ENCODE results near the gene RSPH4A.

DNA sequence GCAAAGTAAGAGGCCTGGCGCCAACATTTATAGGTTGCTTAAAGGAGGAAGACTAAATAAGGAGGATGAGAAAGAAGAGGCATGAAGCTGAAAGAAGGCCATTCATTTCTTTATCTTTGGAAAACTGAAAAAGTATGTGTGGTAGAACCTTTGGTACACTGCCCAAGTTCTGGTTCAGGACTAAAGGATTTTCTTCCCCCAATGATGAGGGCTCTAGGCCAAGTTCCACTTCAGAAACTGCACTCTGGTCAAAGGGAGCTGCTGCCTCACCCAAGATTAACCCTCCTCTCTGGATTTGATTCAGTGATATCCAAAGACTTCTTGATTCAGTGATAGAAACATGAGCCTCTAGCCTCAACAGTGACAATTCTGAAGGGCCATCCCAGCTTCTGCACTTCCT lies 59.7 kb downstream of the RSPH4A start:
- TF ChIP-seq, protein P1, sequence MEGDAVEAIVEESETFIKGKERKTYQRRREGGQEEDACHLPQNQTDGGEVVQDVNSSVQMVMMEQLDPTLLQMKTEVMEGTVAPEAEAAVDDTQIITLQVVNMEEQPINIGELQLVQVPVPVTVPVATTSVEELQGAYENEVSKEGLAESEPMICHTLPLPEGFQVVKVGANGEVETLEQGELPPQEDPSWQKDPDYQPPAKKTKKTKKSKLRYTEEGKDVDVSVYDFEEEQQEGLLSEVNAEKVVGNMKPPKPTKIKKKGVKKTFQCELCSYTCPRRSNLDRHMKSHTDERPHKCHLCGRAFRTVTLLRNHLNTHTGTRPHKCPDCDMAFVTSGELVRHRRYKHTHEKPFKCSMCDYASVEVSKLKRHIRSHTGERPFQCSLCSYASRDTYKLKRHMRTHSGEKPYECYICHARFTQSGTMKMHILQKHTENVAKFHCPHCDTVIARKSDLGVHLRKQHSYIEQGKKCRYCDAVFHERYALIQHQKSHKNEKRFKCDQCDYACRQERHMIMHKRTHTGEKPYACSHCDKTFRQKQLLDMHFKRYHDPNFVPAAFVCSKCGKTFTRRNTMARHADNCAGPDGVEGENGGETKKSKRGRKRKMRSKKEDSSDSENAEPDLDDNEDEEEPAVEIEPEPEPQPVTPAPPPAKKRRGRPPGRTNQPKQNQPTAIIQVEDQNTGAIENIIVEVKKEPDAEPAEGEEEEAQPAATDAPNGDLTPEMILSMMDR (IDR thresholded peaks at IDR 0.05): no peak
- no peak for TF ChIP-seq POLR2A (IDR thresholded peaks at IDR 0.05)
